Parathyroid adenoma (tissue), 2 donors: ENCODE results near the gene ATXN8OS.

Experiments used
- H2AFZ ChIP-seq: fragments of 300-600 bp; sonication (generic); one replicate; pipeline ENCODE4 v1.7.0; 2017; ENCODE audit warnings: antibody characterized with exemption, mild to moderate bottlenecking
- H3K27ac ChIP-seq: fragments of 300-600 bp; sonication (generic); one replicate; pipeline ENCODE4 v1.7.0; 2017
- H3K27me3 ChIP-seq: fragments of 300-600 bp; sonication (generic); one replicate; pipeline ENCODE4 v1.7.0; 2017; ENCODE audit warnings: low read length; ENCODE audit not compliant: control insufficient read depth, insufficient read depth
- H3K36me3 ChIP-seq: fragments of 300-600 bp; sonication (generic); one replicate; pipeline ENCODE4 v1.7.0; 2017; ENCODE audit warnings: low read length; ENCODE audit not compliant: control insufficient read depth, insufficient read depth
- H3K4me1 ChIP-seq: fragments of 300-600 bp; sonication (generic); one replicate; pipeline ENCODE4 v1.7.0; 2017; ENCODE audit warnings: control low read depth
- H3K4me2 ChIP-seq: fragments of 300-600 bp; sonication (generic); one replicate; pipeline ENCODE4 v1.7.0; 2017; ENCODE audit warnings: low read length
- H3K4me3 ChIP-seq: fragments of 300-600 bp; sonication (generic); one replicate; pipeline ENCODE4 v1.7.0; 2017; ENCODE audit warnings: low read depth, low read length
- H3K79me2 ChIP-seq: fragments of 300-600 bp; sonication (generic); one replicate; pipeline ENCODE4 v1.7.0; 2017; ENCODE audit warnings: control low read depth
- H3K9ac ChIP-seq: fragments of 300-600 bp; sonication (generic); one replicate; pipeline ENCODE4 v1.7.0; 2017; ENCODE audit warnings: mild to moderate bottlenecking
- H3K9me3 ChIP-seq: fragments of 300-600 bp; sonication (generic); one replicate; pipeline ENCODE4 v1.7.0; 2017; ENCODE audit warnings: low read length; ENCODE audit not compliant: control insufficient read depth
- TF ChIP-seq, protein P1 (sequence below): fragments of 300-600 bp; sonication (generic); IDR thresholded peaks from one replicate; pipeline ENCODE4 v1.7.0; 2017; ENCODE audit warnings: antibody characterized with exemption, mild to moderate bottlenecking
- donor health status: primary hyperparathyroidism.

The ATXN8OS gene

DNA sequence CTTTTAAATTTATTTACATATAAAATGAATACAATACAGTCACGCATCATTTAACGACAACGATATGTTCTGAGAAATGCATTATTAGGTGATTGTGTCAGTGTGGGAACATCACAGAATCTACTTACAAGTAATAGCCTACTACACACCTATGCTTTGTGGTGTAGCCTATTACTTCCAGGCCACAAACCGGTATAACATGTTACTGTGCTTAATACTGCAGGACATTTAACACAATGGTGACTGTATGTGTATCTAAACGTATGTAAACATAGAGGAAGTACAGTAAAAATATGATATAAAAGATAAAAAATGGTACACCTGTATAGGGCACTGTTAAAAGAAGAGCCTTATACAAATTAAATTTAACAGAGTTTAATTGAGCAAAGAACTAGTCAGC is 63.1 kb downstream of the ATXN8OS start:
- Histone ChIP-seq H3K4me3 (no peak overlapping the region), H3K27ac (no peak overlapping the region), H3K4me2 (no peak overlapping the region), H3K4me1 (no peaks in the 10 kb centered on the region), H3K36me3 (no peaks in the 10 kb centered on the region), H3K79me2 (no peaks in the 10 kb centered on the region), H3K9ac (no peak overlapping the region), H3K27me3 (no peaks in the 10 kb centered on the region), H2AFZ (no peak overlapping the region), H3K9me3 (no peaks in the 10 kb centered on the region)
- TF ChIP-seq, protein P1, sequence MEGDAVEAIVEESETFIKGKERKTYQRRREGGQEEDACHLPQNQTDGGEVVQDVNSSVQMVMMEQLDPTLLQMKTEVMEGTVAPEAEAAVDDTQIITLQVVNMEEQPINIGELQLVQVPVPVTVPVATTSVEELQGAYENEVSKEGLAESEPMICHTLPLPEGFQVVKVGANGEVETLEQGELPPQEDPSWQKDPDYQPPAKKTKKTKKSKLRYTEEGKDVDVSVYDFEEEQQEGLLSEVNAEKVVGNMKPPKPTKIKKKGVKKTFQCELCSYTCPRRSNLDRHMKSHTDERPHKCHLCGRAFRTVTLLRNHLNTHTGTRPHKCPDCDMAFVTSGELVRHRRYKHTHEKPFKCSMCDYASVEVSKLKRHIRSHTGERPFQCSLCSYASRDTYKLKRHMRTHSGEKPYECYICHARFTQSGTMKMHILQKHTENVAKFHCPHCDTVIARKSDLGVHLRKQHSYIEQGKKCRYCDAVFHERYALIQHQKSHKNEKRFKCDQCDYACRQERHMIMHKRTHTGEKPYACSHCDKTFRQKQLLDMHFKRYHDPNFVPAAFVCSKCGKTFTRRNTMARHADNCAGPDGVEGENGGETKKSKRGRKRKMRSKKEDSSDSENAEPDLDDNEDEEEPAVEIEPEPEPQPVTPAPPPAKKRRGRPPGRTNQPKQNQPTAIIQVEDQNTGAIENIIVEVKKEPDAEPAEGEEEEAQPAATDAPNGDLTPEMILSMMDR, result no peak

DNA sequence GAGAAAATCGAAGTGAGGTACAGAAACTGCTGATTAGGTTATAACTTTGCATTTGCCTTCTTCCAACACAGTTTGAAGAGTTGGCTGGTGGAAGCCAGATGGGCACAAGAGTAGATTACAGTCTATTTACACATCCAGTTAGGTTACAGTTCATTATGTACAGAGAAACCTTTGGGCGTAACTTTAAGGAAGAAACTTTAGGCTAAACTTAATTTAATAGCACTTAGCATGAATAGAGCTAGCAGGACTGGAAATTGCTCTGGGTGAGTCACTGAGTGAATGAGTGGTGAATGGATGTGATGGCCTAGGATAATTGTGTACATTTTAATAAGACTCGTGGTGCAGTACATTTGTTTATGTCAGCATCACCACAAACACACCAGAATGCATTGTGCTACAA is 63.5 kb downstream of the ATXN8OS start:
- no peak overlapping the region for H3K9ac ChIP-seq
- no peaks in the 10 kb centered on the region for H3K36me3 ChIP-seq
- H3K9me3 ChIP-seq, result no peaks in the 10 kb centered on the region
- TF ChIP-seq, protein P1, result no peak
- no peak overlapping the region for H3K4me2 ChIP-seq
- H3K4me3 ChIP-seq, result no peak overlapping the region
- H2AFZ ChIP-seq, result no peak overlapping the region
- no peaks in the 10 kb centered on the region for H3K4me1 ChIP-seq
- H3K27ac ChIP-seq, result no peak overlapping the region
- H3K79me2 ChIP-seq, result no peaks in the 10 kb centered on the region
- H3K27me3 ChIP-seq, result no peaks in the 10 kb centered on the region

DNA sequence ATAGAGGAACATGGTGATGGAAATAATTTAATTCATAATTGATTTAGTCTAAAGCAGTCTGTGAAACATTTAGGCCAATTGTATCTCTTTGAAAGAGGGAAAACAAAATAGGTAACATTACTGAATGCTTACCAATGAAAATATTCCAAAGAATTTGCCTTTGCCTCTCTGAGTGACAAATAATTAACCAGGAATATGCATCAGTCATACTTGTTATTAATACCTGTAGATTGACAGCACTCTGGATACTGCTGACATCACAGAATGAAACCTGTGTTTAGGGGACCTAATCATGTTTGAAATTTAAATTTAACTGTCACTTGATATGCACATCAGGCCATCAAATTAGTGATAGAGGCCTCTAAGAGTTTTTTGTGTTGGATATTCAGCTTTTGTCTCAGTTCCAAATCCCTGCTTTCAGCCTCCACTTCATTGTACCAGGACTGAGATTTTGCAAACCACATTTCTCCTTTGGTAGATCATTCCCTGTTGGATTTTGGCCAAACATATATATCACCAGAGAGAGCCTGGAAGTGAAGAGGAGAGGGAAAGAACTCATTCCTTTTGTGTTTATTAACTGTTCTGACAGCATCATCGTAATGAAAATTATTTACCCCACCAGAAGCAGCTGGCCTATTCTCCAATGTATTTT is 65.4 kb downstream of the ATXN8OS start:
- Histone ChIP-seq H2AFZ (no peak overlapping the region), H3K36me3 (no peaks in the 10 kb centered on the region), H3K4me2 (no peak overlapping the region), H3K9me3 (no peaks in the 10 kb centered on the region), H3K4me1 (no peaks in the 10 kb centered on the region), H3K27me3 (no peaks in the 10 kb centered on the region), H3K27ac (no peak overlapping the region), H3K4me3 (no peak overlapping the region), H3K9ac (no peak overlapping the region), H3K79me2 (no peaks in the 10 kb centered on the region)
- TF ChIP-seq, protein P1, result no peak

DNA sequence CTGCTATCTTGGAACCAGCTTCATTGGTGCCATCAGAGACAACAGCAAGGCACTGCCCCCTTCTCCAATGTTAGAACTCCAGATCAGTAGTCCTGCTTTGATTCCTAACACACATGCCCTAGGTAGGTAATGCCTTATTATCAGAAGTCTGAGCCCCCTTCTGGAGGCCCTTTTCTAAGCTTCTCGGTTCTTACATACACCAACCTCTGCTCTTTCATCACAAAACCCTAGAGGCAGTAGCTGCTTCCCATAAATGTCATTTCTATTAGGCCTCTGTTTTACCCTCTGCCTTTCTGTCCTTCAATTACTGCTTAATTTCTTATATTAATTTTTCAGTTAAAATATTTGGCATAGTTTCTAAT is 66.0 kb downstream of the ATXN8OS start:
- TF ChIP-seq, protein P1, result no peak
- Histone ChIP-seq H3K79me2 (no peaks in the 10 kb centered on the region), H3K27me3 (no peaks in the 10 kb centered on the region), H3K27ac (no peak overlapping the region), H3K9me3 (no peaks in the 10 kb centered on the region), H3K9ac (no peak overlapping the region), H3K36me3 (no peaks in the 10 kb centered on the region), H3K4me3 (no peak overlapping the region), H3K4me1 (no peaks in the 10 kb centered on the region), H2AFZ (no peak overlapping the region), H3K4me2 (no peak overlapping the region)

DNA sequence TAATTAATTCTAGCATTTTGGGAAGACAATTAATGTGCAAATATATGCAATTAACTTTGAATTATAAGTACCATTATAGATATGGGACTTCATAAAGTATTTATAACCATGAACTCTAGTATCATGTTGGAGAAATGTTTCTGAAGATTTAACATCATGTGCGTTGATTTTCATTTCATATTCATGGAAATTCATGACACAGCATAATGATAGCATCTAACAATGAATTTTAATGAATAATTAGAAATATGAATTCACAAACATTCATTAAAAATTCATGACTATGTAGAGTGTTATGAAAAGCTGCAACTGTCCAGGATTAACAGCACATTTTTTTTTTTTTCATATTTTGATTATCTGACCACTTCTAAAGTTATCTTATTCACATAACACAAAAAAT is 70.7 kb downstream of the ATXN8OS start:
- Histone ChIP-seq H3K4me2 (no peak overlapping the region), H3K27me3 (no peaks in the 10 kb centered on the region), H3K9me3 (no peaks in the 10 kb centered on the region), H3K4me3 (no peak overlapping the region), H3K4me1 (no peaks in the 10 kb centered on the region), H3K9ac (no peak overlapping the region), H2AFZ (no peak overlapping the region), H3K79me2 (no peaks in the 10 kb centered on the region), H3K36me3 (no peaks in the 10 kb centered on the region), H3K27ac (no peak overlapping the region)
- TF ChIP-seq, protein P1, result no peak
